Measurements from ENCODE around the gene TPK1. TPM values are rescaled to one million over a fixed set of nuclear protein-coding genes. Genes with fewer than 3 reads are reported as not detected.

TPK1 gene
- total and polyA plus RNA-seq, 2 of the 4 experiments (the other 2 are of a cell fraction) = 0.38 to 1.8 TPM

DNA sequence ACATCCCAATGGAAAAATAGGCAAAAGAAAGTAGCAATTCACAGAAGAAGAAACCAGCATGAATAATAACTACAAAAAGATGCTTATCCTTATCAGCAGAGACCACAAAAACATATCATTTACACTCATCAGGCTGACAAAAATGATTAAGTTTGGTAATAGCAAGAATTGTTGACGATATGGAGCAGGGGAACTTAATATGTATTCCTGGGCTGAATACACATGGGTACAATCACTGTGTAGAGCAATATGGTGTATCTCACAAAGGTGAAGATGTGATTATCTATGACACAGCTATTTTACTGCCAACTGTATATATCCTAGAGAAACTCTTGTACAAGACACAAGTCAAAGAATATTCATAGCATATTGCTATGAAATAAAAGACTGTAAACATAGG, 290.5 kb downstream of the TPK1 start:
- Histone ChIP-seq H2BK120ac (ENCODE audit: low read depth, low read length) (no peak overlapping the region), H3K4me3 (ENCODE audit: insufficient read depth, low read depth, low read length) (no peak overlapping the region), H3K4me1 (ENCODE audit: control insufficient read depth, insufficient read depth, low read length) (no peaks in the 10 kb centered on the region), H4K8ac (ENCODE audit: low read depth in 2 of 2, low read length in 2 of 2) (no peak overlapping the region), H3K27ac (ENCODE audit: insufficient read depth, low read length) (no peak overlapping the region), H3K9me1 (ENCODE audit: insufficient read depth, low read length) (no peaks in the 10 kb centered on the region), H3K14ac (replicated peaks; ENCODE audit: low read depth, low read length) (no peak overlapping the region), H4K5ac (ENCODE audit: low read depth, low read length) (no peak overlapping the region), H2BK20ac (ENCODE audit: low read depth, low read length) (no peak overlapping the region), H4K20me1 (ENCODE audit: insufficient read depth, low read length) (no peaks in the 10 kb centered on the region), H3K27me3 (ENCODE audit: control insufficient read depth, insufficient read depth, low read length) (no peaks in the 10 kb centered on the region), H2AFZ (replicated peaks; ENCODE audit: low read length, poor library complexity) (no peak overlapping the region), H4K91ac (ENCODE audit: insufficient read depth, low read depth, low read length) (no peak overlapping the region), H3K4ac (ENCODE audit: low read depth, low read length) (no peak overlapping the region), H3K23ac (ENCODE audit: low read depth, low read length) (no peak overlapping the region), H3K36me3 (ENCODE audit: control insufficient read depth, insufficient read depth, low read length) (no peaks in the 10 kb centered on the region), H3K4me2 (ENCODE audit: low read depth, low read length) (no peak overlapping the region), H3K56ac (ENCODE audit: extremely low read depth, insufficient read depth, low read length) (no peak overlapping the region), H2BK15ac (ENCODE audit: low read depth, low read length) (no peak overlapping the region), H2AK9ac (replicated peaks; ENCODE audit: low read depth, low read length, poor library complexity) (no peak overlapping the region), H3K18ac (ENCODE audit: low read depth, low read length) (no peak overlapping the region), H3K9me3 (ENCODE audit: control insufficient read depth, insufficient read depth, low read length) (peaks cover 15% of the 10 kb centered on the region), H3K79me1 (ENCODE audit: low read depth in 1 of 2, low read length in 2 of 2) (no peaks in the 10 kb centered on the region), H3K9ac (ENCODE audit: low read depth, low read length) (no peak overlapping the region), H2BK5ac (ENCODE audit: low read depth, low read length, poor library complexity, severe bottlenecking) (no peak overlapping the region), H2AK5ac (ENCODE audit: low read depth, low read length) (no peak overlapping the region)
- ChIA-PET CTCF (no interaction called here), POLR2A (ENCODE audit: unreplicated experiment) (no interaction called here)
- in situ Hi-C loops (cut with MboI; ENCODE audit: low sequenced_read_pairs) (no loop called here), dilution Hi-C loops (cut with HindIII; ENCODE audit: low sequenced_read_pairs, unreplicated experiment) (no loop called here), intact Hi-C loops (cut with micrococcal nuclease) (no loop called here)
- DNase-seq (no peak), ATAC-seq (ENCODE audit: low read depth) (no peak)
- TF ChIP-seq MAFK (IDR thresholded peaks at IDR 0.05; ENCODE audit: low read depth, low read length) (no peak), MAZ (IDR thresholded peaks at IDR 0.05; ENCODE audit: borderline replicate concordance, low read depth, low read length) (no peak), CEBPB (IDR thresholded peaks at IDR 0.05; ENCODE audit: low read depth, low read length) (no peak), MXI1 (IDR thresholded peaks at IDR 0.05; ENCODE audit: borderline replicate concordance, low read depth, low read length) (no peak), NFE2L2 (IDR thresholded peaks at IDR 0.05; ENCODE audit: low read depth, low read length) (no peak), RCOR1 (IDR thresholded peaks at IDR 0.05; ENCODE audit: insufficient replicate concordance, low read length) (no peak), RAD21 (IDR thresholded peaks at IDR 0.05; ENCODE audit: low read length) (no peak), FOS (IDR thresholded peaks at IDR 0.05; ENCODE audit: low read depth, low read length) (no peak)
- TF ChIP-seq, protein P1, sequence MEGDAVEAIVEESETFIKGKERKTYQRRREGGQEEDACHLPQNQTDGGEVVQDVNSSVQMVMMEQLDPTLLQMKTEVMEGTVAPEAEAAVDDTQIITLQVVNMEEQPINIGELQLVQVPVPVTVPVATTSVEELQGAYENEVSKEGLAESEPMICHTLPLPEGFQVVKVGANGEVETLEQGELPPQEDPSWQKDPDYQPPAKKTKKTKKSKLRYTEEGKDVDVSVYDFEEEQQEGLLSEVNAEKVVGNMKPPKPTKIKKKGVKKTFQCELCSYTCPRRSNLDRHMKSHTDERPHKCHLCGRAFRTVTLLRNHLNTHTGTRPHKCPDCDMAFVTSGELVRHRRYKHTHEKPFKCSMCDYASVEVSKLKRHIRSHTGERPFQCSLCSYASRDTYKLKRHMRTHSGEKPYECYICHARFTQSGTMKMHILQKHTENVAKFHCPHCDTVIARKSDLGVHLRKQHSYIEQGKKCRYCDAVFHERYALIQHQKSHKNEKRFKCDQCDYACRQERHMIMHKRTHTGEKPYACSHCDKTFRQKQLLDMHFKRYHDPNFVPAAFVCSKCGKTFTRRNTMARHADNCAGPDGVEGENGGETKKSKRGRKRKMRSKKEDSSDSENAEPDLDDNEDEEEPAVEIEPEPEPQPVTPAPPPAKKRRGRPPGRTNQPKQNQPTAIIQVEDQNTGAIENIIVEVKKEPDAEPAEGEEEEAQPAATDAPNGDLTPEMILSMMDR (conservative IDR thresholded peaks at IDR 0.05; ENCODE audit: low read depth, low read length) = no peak
- TF ChIP-seq, protein P2, sequence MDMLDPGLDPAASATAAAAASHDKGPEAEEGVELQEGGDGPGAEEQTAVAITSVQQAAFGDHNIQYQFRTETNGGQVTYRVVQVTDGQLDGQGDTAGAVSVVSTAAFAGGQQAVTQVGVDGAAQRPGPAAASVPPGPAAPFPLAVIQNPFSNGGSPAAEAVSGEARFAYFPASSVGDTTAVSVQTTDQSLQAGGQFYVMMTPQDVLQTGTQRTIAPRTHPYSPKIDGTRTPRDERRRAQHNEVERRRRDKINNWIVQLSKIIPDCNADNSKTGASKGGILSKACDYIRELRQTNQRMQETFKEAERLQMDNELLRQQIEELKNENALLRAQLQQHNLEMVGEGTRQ (IDR thresholded peaks at IDR 0.05; ENCODE audit: low read depth, low read length) = no peak
- WGBS, 2 experiments (ENCODE audit: extremely low coverage in 2 of 2, insufficient read length in 1 of 2) = no CpG with 5 or more reads among the region's 1 CpG
- BruUV-seq (replicated peaks) = no TSS peak
